Putamen (tissue), 1 donor: ENCODE measurements around the gene C1QBP.
A peak's percentile ranks its signal among the peaks of the same experiment; 100 is the strongest.
"Not testable (repeated sequence)": the region's sequence is repeated elsewhere in the genome, so short reads cannot be mapped to it uniquely, and the experiment has no call there.

Source experiments
- DNase-seq: peaks from one replicate; pipeline ENCODE4 v3.0.0-alpha.2; 2016; ENCODE audit warnings: low spot score

C1QBP gene

DNA sequence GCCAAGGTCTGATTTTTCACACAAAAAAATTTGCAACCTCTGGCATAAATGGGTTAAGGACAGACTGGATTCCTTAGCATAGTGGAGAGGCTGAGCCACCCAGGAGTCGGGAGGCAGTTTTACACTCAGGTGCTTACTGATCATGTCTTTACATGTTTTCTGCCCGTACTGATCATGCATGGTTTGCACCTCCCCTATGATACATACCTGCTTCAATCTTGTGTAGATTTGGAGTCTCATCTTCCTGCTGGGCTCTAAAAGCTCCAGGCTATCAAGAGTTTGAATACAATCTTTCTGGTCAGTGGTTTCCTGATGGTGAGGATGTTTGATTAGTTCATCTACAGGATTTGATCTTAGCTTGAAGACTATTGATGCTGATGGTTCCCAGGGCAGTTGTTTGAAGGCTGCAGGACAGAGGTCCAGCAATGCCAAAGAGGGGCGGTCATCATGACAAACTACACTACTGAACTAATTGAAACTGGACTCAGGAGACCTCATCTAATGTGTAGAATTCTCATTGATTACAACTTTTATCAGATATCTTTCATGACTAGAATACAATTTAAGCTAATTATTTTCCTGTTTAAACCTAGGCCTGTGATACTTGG is 6.9 kb downstream of the C1QBP start:
- DNase-seq, result no peak

DNA sequence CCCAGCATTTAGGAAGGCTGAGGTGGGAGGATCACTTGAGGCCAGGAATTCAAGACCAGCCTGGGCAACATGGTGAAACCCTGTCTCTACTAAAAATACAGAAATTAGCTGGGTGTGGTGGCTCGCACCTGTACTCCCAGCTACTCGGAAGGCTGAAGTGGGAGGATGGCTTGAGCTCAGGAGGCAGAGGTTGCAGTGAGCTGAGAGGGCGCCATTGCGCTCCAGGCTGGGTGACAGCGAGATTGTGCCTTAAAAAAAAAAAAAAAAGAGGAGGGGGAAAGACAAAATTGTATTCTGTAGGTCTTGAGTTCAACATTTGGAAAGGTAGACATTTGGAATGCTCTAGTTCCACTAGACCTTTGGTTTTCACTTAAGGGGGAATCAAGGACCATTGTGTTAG is 7.7 kb downstream of the C1QBP start:
- DNase-seq, result not testable (repeated sequence)

DNA sequence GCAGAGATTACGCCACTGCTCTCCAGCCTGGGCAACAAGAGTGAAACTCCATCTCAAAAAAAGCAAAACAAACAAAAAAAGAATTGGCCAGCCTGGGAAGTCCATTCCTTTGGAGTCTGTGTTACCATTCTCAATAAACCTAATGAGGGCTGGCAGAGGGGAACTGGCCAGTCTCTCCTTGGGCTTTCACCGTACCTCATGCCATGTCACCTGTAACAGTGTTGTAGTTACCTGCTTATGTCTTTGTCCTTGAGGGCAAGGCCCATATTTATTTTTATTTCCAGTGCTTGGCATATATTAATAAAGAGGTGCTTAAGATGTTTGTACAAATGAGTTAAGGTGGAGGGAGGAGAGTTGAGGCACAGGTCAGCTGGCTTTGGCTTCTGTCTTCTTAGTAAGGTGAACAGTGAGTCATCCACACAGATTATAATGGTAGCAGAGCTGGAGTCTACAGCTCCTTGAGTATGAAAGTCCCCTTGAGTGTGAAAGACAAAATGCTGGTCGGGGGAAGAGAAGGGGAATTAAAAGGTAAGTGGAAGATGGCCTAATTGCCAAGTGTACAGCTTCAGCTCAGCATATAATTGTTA is 8.4 kb downstream of the C1QBP start:
- DNase-seq, result no peak

DNA sequence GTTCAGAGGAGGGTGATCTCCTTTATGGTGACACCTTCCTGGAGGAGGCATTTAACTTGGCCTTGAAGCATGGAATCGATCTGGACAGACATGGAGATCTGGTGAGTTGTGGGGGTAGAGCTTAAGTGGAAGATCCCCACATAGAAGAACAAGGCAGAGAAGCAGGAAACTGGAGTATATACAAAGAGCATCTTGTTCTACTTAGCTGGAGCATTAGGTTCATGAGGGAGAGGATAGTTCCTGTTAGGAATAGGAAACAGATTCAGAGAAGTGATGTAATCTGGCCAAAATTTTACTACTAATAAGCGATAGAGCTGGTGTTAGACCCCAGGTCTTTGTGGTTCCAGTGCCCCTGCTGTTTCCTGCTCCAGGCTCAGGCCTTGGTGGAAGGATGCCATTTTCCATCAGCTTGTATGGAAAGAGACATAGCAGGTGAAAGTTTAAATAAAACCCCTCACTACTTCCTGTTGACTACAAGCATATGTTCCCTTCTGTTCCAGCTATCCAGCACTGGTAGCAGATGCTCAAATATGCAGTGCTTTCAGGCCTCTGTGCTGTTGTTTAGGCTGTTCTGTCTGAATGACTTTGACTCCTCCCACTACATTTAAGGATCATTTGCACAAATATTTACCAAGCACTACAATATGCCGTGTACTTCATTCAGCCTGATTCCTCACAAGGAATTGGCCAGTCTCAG is 9.6 kb downstream of the C1QBP start:
- DNase-seq, result no peak

DNA sequence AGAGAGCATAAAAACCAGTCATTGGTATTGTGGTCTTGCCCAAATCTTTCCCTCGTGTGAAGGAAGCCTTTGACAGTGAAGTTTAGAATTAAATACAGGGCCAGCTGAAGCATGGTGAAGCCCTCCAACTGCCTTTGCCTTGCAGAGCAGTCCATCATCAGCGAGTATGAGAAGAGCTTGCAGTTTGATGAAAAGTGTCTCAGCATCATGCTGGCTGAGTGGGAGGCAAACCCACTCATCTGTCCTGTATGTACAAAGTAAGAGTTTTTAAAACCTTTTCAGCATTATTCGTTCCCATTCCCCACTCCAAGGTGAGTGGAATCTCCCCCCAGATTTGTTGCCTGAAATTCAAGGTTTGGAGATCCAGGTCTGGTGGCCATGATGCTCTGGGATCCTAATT is 13.1 kb downstream of the C1QBP start:
- DNase-seq, result no peak

DNA sequence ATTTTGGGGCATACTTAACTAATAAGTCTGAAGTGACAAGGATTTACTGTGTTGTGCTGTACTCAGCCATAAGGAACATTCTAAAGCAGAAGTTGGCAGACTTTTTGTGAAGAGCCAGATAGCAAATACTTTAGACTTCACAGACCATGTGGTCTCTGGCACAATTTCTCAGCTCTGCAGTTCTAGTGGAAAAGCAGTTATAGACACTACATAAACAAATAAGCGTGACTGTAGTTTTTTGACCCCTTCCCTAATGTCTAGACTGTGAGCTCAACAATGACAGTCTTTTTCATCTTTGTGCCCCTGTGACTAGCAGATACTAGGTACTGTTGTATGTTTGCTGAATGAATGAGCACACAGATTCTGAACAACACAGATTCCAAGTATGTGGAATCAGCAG is 14.0 kb downstream of the C1QBP start:
- DNase-seq, result no peak

DNA sequence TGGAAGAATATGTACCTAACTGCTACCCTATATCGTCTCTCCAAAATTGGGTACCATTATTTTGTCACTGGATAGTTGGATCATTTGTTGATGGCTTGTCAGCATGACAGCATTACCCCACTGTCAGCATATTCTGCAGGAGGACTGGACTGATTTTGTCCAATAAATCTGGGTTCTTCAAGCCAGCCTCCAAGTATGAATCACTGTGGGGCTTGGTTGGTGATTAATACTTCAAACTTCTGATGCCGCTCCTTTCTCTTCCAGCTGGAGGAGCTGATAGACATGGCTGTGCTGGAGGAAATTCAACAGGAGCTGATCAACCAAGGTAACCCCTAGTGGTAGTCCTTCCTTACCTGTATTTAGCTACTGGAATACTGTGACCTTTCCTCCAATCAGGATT is 16.4 kb downstream of the C1QBP start:
- no peak for DNase-seq

DNA sequence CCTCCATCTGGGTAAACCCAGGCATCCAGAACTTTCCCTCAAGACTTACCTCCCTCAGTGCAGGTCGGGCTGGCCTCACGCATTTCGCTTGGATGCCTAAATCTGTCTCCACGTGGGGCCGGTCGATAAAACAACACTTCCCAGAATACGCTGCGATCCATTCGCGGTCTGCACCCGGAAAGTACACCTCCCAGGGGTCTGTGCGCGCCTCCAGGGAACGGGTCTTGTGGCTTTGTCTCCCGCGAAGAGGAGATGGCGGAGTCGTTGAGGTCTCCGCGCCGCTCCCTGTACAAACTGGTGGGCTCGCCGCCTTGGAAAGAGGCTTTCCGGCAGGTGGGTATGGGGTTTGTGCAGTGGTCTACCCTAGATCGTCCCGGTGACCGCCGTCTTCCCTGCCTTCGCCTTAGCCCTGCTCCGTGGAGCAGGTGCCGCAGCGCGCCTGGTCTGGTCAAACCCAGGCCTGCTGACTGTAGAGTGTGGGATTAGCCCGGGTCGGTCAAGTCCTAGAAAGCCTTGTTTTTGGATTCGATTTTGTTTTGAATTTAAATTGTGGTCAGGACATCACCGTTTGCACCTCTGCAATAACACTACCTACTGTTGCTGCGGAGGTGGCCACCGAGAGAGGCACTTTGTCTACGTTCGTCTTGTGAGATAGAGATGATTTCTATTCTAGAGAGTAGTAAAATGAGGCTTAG is 18.8 kb downstream of the C1QBP start, which contains the start of gene RPAIN:
RPAIN (plus strand) TSS at position 224 of the 695 bp plus-strand sequence; CDS start at position 253, 29 bp downstream.
- peak; percentile 91 for DNase-seq

DNA sequence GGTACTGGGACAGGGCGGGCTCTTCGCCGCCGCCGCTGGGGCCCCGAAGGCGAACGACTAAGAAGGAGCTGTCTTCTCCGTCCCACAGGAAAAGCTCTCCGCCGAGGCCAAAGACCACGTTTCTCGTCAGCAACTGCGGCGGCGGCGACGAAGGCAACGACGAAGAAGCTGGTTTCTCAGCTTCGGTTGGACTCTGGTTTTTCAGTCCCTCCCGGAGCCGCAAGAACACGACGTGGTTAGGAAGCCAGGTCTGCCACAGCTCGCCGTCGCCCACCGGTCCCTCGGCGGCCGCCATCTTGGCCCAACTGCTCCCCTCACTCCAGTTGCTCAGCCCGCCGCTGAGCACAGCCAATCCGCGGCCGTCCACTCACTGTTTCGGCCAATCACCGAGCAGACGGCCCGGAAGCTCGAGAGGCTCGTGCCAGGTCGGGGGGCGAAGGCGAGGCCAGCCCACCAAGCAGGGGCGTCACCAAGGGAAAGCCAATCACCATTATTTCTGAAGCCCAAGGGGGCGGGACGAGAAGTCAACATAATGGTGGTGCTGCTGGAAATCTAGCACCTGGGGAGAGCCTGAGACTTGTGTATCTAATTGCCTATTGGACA is 19.5 kb downstream of the C1QBP start, which contains the start of gene NUP88:
NUP88 (minus strand) TSS at position 307 of the 603 bp plus-strand sequence; CDS start at position 295, 12 bp downstream.
- DNase-seq, result peak; percentile 98

DNA sequence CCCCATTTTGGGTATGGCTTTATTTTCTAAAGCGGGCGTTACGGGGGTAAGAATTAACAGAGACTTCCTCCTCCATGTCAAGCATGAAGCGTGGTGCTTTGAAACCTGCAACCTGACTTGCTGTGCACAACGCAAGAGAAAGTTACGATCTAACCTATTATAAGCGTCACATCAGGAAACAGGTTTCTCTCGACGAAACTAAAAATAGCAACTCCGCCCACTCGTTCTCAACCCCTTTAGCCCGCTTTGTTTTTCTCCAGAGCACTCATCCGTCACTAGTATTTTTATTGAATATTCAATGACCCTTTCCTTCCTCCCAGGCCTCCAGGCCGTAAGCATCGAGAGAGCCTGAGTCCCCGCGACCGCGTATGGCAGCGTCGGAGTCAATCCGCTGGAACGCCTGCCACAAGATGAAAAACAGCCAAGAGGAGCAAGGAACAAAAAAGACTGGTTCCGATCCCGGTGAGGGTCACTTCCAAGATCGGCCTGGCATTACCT is 20.0 kb downstream of the C1QBP start:
- peak; percentile 39 for DNase-seq

DNA sequence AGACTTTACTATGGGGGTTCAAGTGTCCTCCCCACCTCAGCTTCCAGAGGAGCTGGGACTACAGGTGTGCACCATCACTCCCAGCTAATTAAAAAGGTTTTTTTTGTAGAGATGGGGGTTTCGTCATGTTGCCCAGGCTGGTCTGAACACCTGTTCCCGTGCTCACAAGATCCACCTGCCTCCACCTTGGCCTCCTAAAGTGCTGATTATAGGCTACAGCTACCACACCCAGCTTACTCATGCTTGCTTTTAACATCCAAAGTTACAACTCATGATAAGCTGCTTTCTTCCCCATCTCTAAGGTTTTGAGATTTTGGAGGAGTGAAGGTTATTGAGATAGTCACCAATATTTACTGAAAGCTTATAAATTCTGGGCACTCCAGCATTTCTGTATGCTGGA is 22.1 kb downstream of the C1QBP start:
- no peak for DNase-seq

DNA sequence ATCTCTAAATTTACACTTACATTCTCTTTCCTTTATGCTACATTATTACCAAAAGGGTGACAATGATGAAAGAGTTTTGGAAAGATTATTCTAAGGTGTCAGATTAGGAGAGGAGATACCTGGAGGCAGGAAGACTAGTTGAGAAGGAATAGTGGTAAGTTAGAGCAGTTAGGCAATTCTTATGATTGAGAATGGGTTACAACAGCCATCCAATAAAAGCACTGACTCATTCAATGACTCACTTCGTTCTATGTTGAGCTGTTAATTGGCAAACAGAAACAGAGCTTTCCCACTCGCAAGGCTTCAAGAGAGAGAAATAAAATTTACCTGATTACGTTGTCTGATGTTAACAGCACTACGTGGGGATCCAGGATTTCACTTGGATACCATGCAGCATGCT is 25.3 kb downstream of the C1QBP start:
- DNase-seq, result peak; percentile 51

DNA sequence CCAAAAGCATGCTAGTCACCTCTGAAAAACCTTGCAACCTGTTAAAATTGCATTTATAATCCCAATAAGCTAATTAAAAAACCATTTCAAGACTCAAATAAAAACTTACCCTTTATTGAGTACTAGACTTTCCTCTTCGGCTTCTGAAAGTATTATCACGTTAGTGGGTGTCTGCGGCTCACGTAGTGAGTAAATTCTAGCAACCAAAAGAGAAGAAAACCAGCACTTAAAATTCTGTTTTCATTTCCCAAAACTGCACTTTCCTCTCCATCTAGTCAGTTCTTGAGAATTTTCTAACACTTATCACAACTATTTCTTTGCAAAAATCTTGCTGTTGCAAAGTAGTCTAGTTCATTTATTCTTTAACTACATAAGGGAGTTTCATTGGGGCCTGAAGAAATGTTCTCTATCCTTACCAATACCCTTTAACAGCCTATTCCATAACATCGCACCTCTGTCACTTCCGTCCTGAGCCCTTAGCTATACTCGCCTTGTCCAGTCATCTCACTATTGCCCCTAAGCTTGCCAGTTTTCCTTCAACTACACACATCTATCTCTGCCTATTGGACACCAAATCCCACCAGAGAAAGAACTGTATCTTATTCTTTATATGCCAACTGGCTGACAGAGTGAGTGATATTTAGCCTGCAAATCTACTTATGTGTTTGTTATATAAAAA is 28.2 kb downstream of the C1QBP start:
- no peak for DNase-seq

DNA sequence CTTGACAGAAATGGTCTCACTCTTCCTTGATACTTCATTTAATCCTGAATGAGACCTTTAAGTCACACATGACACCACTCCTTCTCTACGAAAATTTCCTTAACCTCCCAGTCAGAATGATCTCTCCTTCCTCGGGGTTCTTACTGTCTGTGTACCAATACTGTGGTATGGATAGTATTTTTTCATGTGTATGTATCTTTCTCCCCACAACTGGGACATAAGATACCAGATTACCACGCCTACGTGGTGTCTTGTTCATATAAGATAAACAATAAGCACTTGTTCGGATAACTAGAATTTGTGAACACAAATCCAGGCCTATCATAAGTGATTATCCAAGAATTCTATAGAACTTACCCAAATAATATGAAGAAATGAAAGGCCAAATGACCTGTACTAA is 30.8 kb downstream of the C1QBP start:
- DNase-seq, result no peak

DNA sequence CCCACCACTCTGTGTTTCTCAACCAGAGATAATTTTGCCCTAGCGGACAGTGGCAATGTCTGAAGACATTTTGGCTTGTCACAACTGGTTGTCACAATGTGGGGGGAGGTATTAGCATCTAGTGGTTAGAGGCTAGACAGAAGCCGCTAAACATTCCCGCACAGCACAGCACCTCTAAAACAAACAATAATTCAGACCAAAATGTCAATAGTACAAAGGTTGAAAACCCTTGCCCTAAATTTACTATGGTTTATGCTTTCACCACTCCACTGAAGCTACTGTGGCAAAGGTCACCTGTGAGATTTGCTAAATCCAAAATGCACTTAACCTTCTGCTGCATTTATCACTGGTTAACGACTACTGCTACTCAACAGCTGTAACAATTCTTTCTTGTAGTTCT is 33.6 kb downstream of the C1QBP start:
- DNase-seq, result no peak

DNA sequence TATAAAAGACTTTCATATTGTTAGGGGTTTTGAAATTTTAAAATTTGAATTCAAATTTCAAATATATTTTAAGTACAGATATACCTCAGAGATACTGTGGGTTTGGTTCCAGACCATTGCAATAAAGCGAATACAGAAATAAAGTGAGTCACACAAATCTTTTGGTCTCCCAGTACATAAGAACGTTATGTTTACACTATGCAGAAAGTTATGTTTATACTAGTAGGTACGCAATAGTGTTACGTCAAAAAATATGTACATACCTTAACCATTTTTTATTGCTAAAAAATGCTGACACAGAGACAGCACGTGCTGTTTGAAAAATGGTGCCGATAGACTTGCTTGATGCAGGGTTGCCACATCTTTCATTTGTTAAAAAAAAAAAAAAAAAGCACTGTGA is 39.2 kb downstream of the C1QBP start:
- no peak for DNase-seq

DNA sequence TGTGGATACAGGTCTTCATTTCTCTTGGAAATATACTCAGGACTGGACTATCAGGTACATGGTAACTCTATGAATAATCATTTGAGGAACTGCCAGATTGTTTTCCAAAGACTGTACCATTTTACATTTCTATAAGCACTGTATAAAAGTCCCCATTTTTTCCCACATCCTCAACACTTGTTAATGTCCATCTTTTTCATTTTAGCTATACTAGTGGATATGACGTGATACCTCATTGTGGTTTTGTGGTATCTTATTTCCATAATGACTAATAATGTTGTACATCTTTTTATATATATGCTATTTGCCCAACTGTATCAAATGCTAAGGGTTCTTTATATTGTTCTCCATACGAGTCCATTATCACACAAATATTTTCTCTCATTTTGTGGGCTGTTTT is 42.3 kb downstream of the C1QBP start:
- no peak for DNase-seq

DNA sequence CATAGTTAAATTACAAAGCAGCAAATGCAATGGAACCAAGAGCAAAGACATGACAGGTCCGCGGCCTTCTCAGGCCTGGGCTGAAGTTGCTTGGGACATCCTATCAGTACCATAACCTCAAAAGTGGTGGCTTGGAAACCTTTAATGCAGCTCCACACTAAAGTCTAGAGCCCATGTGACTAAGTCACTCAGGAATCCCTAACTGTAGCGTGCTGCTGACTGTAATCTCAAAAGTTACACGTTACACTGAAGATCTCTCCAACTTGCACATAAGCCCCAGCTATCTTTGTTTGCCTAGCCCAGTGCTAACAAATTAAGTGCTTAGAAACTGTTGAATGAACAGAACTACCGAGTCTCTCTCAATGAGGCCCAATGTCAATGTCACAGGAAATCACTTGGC is 47.3 kb downstream of the C1QBP start:
- no peak for DNase-seq
